Neural cell (in vitro differentiated cells): Measurements from ENCODE around the gene DNAJC12.
"Not testable (repeated sequence)": the region's sequence is repeated elsewhere in the genome, so short reads cannot be mapped to it uniquely, and the experiment has no call there.

Experiments used
- CTCF ChIP-seq: fragments of 450-650 bp; IDR thresholded peaks from 2 replicates; pipeline ENCODE4 v1.5.1; 2014; ENCODE audit warnings: antibody characterized with exemption, mild to moderate bottlenecking, moderate library complexity; ENCODE audit not compliant: poor library complexity, severe bottlenecking
- EP300 ChIP-seq: fragments of 450-650 bp; conservative IDR thresholded peaks from 2 replicates; pipeline ENCODE4 v1.6.1; 2014; ENCODE audit warnings: antibody characterized with exemption, mild to moderate bottlenecking, moderate library complexity; ENCODE audit not compliant: poor library complexity, severe bottlenecking
- EZH2 ChIP-seq: fragments of 200-600, 300-800 bp; shearing (Covaris generic), sonication (generic); IDR thresholded peaks from 2 replicates; pipeline ENCODE4 v1.6.1; 2014; ENCODE audit warnings: antibody characterized with exemption, low read length, borderline replicate concordance, mild to moderate bottlenecking; ENCODE audit not compliant: insufficient read depth, poor library complexity, severe bottlenecking
- MXI1 ChIP-seq: fragments of 450-650 bp; conservative IDR thresholded peaks from 2 replicates; pipeline ENCODE4 v1.6.1; 2014; ENCODE audit warnings: antibody characterized with exemption, mild to moderate bottlenecking; ENCODE audit not compliant: poor library complexity, severe bottlenecking
- RAD21 ChIP-seq: fragments of 450-650 bp; conservative IDR thresholded peaks from 2 replicates; pipeline ENCODE4 v1.6.1; 2014; ENCODE audit warnings: antibody characterized with exemption, mild to moderate bottlenecking, moderate library complexity
- SMC3 ChIP-seq: fragments of 450-650 bp; conservative IDR thresholded peaks from 2 replicates; pipeline ENCODE4 v1.6.1; 2014; ENCODE audit warnings: antibody characterized with exemption, mild to moderate bottlenecking, moderate library complexity; ENCODE audit not compliant: poor library complexity
- TF ChIP-seq, protein P1 (sequence below): IDR thresholded peaks from 2 replicates; pipeline ENCODE4 v1.6.1; 2012; ENCODE audit warnings: borderline replicate concordance

DNA sequence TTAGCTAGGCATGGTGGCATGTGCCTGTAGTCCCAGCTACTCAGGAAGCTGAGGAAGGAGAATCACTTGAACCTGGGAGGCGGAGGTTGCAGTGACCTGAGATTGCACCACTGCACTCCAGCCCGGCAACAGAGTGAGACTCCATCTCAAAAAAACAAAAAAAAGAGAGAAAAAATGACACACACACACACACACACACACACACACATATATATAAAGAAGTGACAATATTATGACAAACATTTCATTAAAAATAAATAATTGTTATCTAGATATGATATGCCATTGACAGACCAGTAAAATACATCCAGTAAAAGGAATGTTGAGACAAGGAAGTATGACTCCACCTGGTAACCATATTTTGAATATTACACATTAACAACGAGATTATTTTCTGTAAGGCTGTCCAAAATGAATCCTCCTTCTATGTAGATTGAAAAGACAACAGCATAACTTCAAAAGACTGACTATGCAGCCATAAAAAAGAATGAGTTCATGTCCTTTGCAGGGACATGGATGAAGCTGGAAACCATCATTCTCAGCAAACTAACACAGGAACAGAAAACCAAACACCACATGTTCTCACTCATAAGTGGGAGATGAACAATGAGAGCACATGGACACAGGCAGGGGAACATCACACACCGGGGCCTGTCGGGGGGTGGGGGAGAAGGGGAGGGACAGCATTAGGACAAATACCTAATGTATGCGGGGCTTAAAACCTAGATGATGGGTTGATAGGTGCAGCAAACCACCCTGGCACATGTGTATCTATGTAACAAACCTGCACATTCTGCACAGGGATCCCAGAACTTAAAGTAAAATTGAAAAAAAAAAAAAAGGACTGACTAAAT is 2.2 kb downstream of the DNAJC12 start:
- not testable (repeated sequence) for TF ChIP-seq EZH2, SMC3, MXI1, RAD21, CTCF, EP300
- TF ChIP-seq, protein P1, sequence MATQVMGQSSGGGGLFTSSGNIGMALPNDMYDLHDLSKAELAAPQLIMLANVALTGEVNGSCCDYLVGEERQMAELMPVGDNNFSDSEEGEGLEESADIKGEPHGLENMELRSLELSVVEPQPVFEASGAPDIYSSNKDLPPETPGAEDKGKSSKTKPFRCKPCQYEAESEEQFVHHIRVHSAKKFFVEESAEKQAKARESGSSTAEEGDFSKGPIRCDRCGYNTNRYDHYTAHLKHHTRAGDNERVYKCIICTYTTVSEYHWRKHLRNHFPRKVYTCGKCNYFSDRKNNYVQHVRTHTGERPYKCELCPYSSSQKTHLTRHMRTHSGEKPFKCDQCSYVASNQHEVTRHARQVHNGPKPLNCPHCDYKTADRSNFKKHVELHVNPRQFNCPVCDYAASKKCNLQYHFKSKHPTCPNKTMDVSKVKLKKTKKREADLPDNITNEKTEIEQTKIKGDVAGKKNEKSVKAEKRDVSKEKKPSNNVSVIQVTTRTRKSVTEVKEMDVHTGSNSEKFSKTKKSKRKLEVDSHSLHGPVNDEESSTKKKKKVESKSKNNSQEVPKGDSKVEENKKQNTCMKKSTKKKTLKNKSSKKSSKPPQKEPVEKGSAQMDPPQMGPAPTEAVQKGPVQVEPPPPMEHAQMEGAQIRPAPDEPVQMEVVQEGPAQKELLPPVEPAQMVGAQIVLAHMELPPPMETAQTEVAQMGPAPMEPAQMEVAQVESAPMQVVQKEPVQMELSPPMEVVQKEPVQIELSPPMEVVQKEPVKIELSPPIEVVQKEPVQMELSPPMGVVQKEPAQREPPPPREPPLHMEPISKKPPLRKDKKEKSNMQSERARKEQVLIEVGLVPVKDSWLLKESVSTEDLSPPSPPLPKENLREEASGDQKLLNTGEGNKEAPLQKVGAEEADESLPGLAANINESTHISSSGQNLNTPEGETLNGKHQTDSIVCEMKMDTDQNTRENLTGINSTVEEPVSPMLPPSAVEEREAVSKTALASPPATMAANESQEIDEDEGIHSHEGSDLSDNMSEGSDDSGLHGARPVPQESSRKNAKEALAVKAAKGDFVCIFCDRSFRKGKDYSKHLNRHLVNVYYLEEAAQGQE = not testable (repeated sequence)
